GM12891 (cell line): Measurements from ENCODE around the gene KCNIP1.

Source experiments
- DNase-seq: peaks from one replicate; pipeline ENCODE4 v3.0.0; 2011; ENCODE audit warnings: low spot score; ENCODE audit not compliant: insufficient read length
- FAIRE-seq: peaks from 2 replicates; lab custom pipeline; 2011; peaks lifted over from hg19 to GRCh38; lab: Jason Lieb, UNC
- PAX5 ChIP-seq: IDR thresholded peaks from 2 replicates; pipeline ENCODE4 v1.6.1; 2011; ENCODE audit warnings: low read length, moderate library complexity, mild to moderate bottlenecking; ENCODE audit not compliant: insufficient read depth, severe bottlenecking
- POLR2A ChIP-seq: IDR thresholded peaks from 2 replicates; pipeline ENCODE4 v1.6.1; 2011; ENCODE audit warnings: low read depth, low read length, control low read depth
- POLR2AphosphoS5 ChIP-seq: IDR thresholded peaks from 2 replicates; pipeline ENCODE4 v1.6.1; 2011; ENCODE audit warnings: low read depth, low read length, control low read depth
- POU2F2 ChIP-seq: IDR thresholded peaks from 2 replicates; pipeline ENCODE4 v1.6.1; 2011; ENCODE audit warnings: low read depth, mild to moderate bottlenecking, control low read depth, low read length, moderate library complexity
- SPI1 ChIP-seq: IDR thresholded peaks from 2 replicates; pipeline ENCODE4 v1.6.1; 2011; ENCODE audit warnings: low read depth, low read length, control low read depth
- TAF1 ChIP-seq: IDR thresholded peaks from 2 replicates; pipeline ENCODE4 v1.6.1; 2011; ENCODE audit warnings: low read depth, low read length, control low read depth

Gene KCNIP1

GRCh38 chr5:170569101-170569500 is 65.3 kb downstream of the KCNIP1 start:
- TF ChIP-seq POLR2A = no peak
- no peak for TF ChIP-seq POLR2AphosphoS5
- no peak for TF ChIP-seq SPI1
- no peak for TF ChIP-seq POU2F2
- TF ChIP-seq TAF1 = no peak
- no peak for TF ChIP-seq PAX5
- no peak for FAIRE-seq
- no peak for DNase-seq

- DNase-seq (no peak), FAIRE-seq (no peak)
- no peak for TF ChIP-seq POLR2A
- no peak for TF ChIP-seq POLR2AphosphoS5
- no peak for TF ChIP-seq TAF1
- TF ChIP-seq POU2F2 = no peak
- TF ChIP-seq PAX5 = no peak
Measured at GRCh38 chr5:170570476-170570875, 66.7 kb downstream of the KCNIP1 start.

GRCh38 chr5:170571281-170571731 is 67.5 kb downstream of the KCNIP1 start:
- no peak for FAIRE-seq
- no peak for DNase-seq
- TF ChIP-seq POLR2AphosphoS5 (no peak), POLR2A (no peak), TAF1 (no peak)

GRCh38 chr5:170571875-170572852 is 68.3 kb downstream of the KCNIP1 start:
- DNase-seq = peak; percentile 17
- TF ChIP-seq SPI1 (peak; percentile 26; the same call in 1 of the 2 replicates), POU2F2 (no peak), POLR2AphosphoS5 (no peak)
- no peak for FAIRE-seq

- DNase-seq (no peak), FAIRE-seq (no peak)
- TF ChIP-seq POU2F2 = no peak
Measured at GRCh38 chr5:170573114-170573513, 69.3 kb downstream of the KCNIP1 start.

GRCh38 chr5:170573660-170574059 is 69.8 kb downstream of the KCNIP1 start:
- DNase-seq = no peak
- no peak for FAIRE-seq
- TF ChIP-seq PAX5 = no peak
- TF ChIP-seq POU2F2 = no peak
- no peak for TF ChIP-seq POLR2AphosphoS5
- no peak for TF ChIP-seq POLR2A
- TF ChIP-seq SPI1 = no peak
- TF ChIP-seq TAF1 = no peak

GRCh38 chr5:170576602-170577535 is 73.0 kb downstream of the KCNIP1 start:
- no peak for FAIRE-seq
- TF ChIP-seq SPI1 (peak; percentile 91), TAF1 (no peak)
- DNase-seq = no peak

- no peak for TF ChIP-seq POLR2A
- TF ChIP-seq POLR2AphosphoS5 = no peak
- TF ChIP-seq PAX5 = no peak
- TF ChIP-seq POU2F2 = no peak
- TF ChIP-seq SPI1 = no peak
- no peak for TF ChIP-seq TAF1
- FAIRE-seq = no peak
- no peak for DNase-seq
Measured at GRCh38 chr5:170579601-170580000, 75.8 kb downstream of the KCNIP1 start.

GRCh38 chr5:170581211-170581610 is 77.4 kb downstream of the KCNIP1 start:
- TF ChIP-seq POLR2A (no peak), PAX5 (no peak), TAF1 (no peak), POU2F2 (no peak), POLR2AphosphoS5 (no peak), SPI1 (no peak)
- no peak for DNase-seq
- no peak for FAIRE-seq
